ENCODE results near the gene LUC7L2. TPM values are rescaled to one million over a fixed set of nuclear protein-coding genes. Genes with fewer than 3 reads are reported as not detected.

Gene LUC7L2
- total and polyA plus RNA-seq, 9 of the 15 experiments (the other 6 are each of a cell fraction or from before 2014, with no cell fraction given): 56.1 to 207 (median 141) TPM

DNA sequence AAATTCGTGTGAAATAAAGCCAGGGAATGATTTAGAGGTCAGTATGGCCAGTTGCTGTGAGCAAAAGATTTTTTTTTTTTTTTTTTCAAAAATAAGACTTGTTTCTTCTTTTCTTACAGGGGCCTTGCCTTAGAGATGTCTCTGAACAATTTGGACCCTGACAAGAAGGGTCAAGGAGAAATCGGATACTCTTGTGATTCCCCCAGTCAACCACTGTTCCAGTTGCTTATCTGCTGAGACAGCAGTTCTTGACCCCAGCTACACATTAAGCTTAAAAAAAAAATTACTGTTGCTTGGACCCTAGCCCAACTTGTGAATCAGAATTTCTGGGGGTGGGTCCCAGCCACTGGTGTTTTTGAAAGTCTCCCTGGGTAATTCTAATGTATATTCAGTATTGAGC, 30.6 kb upstream of the LUC7L2 start (continued):
- TF ChIP-seq, protein P1, sequence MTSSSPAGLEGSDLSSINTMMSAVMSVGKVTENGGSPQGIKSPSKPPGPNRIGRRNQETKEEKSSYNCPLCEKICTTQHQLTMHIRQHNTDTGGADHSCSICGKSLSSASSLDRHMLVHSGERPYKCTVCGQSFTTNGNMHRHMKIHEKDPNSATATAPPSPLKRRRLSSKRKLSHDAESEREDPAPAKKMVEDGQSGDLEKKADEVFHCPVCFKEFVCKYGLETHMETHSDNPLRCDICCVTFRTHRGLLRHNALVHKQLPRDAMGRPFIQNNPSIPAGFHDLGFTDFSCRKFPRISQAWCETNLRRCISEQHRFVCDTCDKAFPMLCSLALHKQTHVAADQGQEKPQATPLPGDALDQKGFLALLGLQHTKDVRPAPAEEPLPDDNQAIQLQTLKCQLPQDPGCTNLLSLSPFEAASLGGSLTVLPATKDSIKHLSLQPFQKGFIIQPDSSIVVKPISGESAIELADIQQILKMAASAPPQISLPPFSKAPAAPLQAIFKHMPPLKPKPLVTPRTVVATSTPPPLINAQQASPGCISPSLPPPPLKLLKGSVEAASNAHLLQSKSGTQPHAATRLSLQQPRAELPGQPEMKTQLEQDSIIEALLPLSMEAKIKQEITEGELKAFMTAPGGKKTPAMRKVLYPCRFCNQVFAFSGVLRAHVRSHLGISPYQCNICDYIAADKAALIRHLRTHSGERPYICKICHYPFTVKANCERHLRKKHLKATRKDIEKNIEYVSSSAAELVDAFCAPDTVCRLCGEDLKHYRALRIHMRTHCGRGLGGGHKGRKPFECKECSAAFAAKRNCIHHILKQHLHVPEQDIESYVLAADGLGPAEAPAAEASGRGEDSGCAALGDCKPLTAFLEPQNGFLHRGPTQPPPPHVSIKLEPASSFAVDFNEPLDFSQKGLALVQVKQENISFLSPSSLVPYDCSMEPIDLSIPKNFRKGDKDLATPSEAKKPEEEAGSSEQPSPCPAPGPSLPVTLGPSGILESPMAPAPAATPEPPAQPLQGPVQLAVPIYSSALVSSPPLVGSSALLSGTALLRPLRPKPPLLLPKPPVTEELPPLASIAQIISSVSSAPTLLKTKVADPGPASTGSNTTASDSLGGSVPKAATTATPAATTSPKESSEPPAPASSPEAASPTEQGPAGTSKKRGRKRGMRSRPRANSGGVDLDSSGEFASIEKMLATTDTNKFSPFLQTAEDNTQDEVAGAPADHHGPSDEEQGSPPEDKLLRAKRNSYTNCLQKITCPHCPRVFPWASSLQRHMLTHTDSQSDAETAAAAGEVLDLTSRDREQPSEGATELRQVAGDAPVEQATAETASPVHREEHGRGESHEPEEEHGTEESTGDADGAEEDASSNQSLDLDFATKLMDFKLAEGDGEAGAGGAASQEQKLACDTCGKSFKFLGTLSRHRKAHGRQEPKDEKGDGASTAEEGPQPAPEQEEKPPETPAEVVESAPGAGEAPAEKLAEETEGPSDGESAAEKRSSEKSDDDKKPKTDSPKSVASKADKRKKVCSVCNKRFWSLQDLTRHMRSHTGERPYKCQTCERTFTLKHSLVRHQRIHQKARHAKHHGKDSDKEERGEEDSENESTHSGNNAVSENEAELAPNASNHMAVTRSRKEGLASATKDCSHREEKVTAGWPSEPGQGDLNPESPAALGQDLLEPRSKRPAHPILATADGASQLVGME (CRISPR knock-in tag; IDR thresholded peaks at IDR 0.05): no peak
- 0 out of 2 replicates have a peak, but pooled peaks have one; percentile 3 for TF ChIP-seq FOSL1 (tag; conservative IDR thresholded peaks at IDR 0.05)
- TF ChIP-seq BDP1 (IDR thresholded peaks at IDR 0.05; ENCODE audit: insufficient read depth, insufficient read length): no peak

DNA sequence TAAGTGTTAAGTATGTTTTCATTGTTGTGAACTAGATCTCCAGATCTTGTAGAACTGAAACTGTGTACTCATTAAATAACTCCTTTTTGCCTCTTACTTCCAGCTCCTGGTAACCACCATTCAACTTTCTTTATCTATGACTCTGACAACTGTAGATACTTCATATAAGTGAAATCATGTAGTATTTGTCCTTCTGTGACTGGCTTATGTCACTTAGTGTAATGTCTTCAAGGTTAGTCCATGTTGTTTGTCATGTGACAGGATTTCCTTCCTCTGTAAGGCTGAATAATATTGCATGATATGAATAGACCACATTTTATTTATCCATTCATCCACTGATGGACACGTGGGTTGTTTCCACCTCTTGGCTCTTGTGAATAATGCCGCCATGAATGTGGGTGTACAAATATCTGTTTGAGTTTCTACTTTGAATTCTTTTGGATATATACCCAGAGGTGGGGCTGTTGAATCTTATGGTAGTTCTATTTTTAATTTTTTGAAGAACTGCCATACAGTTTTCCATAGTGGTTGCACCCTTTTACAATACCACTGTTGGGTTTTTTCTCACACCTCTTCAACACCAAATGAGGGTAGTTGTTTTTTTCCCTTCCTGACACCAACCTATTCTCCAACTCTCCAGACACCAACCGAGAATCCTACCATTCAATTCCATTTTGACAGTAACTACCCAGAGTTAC, 29.2 kb upstream of the LUC7L2 start:
- H3K4me3 ChIP-seq: no peak overlapping the region
- FAIRE-seq (peak; percentile 15), ATAC-seq (peak; percentile 18; the same call in 2 of the 3 replicates), DNase-seq (ENCODE audit: extremely low read depth in 1 of 4, low spot score in 3 of 4) (no peak)
- no peaks in the 10 kb centered on the region; a peak in 1 of 5 replicates for H3K27me3 ChIP-seq (ENCODE audit: control insufficient read depth in 2 of 2, insufficient read depth in 2 of 2, low read length in 2 of 2)
- no peaks in the 10 kb centered on the region for H3K36me3 ChIP-seq (ENCODE audit: control insufficient read depth, insufficient read depth, low read length)
- POLR2A ChIA-PET: interaction anchor here (1.0 kb wide), 1 partner anchor 8 kb away, joined by 7 read pairs; no protein-coding TSS in a partner anchor
- no peaks in the 10 kb centered on the region for H3K79me2 ChIP-seq (ENCODE audit: control insufficient read depth, insufficient read depth, low read length)
- H3K9me1 ChIP-seq (ENCODE audit: control insufficient read depth, insufficient read depth, low read length): no peaks in the 10 kb centered on the region
- no peak overlapping the region for H3K4me2 ChIP-seq (ENCODE audit: insufficient read depth, low read length)
- H4K20me1 ChIP-seq (replicated peaks; ENCODE audit: control insufficient read depth, insufficient read depth, low read length): no peaks in the 10 kb centered on the region
- H3K9me3 ChIP-seq (replicated peaks; ENCODE audit: control insufficient read depth, insufficient read depth, low read depth, low read length): no peaks in the 10 kb centered on the region
- peaks cover 0 to 9% of the 10 kb centered on the region in 2 experiments; a peak in 4 of 5 replicates for H3K4me1 ChIP-seq (replicated peaks in 1 of 2; ENCODE audit: control insufficient read depth in 2 of 2, insufficient read depth in 2 of 2, low read length in 2 of 2)
- no peak overlapping the region for H3K9ac ChIP-seq (ENCODE audit: insufficient read depth in 1 of 2, low read depth in 2 of 2, low read length in 2 of 2)
- WGBS (ENCODE audit: insufficient coverage, low coverage, missing lambda C conversion rate): 36% methylated on average over 3 of the region's 3 CpGs
- BruUV-seq (replicated peaks): no TSS peak
- in situ Hi-C loops (cut with MboI) (no loop called here), intact Hi-C loops (cut with micrococcal nuclease) (no loop called here)
- no peak overlapping the region for H3K27ac ChIP-seq (ENCODE audit: extremely low read depth, low read depth, low read length)
- peak overlapping the region; percentile 16 for H2AFZ ChIP-seq (ENCODE audit: low read depth, low read length)
- CTCF ChIA-PET (ENCODE audit: low intra/inter-chr PET ratio): no interaction called here
- peak; percentile 90 for TF ChIP-seq ZNF589 (CRISPR knock-in tag; IDR thresholded peaks at IDR 0.05; ENCODE audit: low read depth)
- TF ChIP-seq, protein P2, sequence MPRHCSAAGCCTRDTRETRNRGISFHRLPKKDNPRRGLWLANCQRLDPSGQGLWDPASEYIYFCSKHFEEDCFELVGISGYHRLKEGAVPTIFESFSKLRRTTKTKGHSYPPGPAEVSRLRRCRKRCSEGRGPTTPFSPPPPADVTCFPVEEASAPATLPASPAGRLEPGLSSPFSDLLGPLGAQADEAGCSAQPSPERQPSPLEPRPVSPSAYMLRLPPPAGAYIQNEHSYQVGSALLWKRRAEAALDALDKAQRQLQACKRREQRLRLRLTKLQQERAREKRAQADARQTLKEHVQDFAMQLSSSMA (CRISPR knock-in tag; IDR thresholded peaks at IDR 0.05): no peak
- no peak for TF ChIP-seq NONO (IDR thresholded peaks at IDR 0.05; ENCODE audit: low read depth in 2 of 2, low read length in 1 of 2)
- TF ChIP-seq ZNF699 (CRISPR knock-in tag; IDR thresholded peaks at IDR 0.05; ENCODE audit: insufficient replicate concordance): no peak
- TF ChIP-seq, protein P3, sequence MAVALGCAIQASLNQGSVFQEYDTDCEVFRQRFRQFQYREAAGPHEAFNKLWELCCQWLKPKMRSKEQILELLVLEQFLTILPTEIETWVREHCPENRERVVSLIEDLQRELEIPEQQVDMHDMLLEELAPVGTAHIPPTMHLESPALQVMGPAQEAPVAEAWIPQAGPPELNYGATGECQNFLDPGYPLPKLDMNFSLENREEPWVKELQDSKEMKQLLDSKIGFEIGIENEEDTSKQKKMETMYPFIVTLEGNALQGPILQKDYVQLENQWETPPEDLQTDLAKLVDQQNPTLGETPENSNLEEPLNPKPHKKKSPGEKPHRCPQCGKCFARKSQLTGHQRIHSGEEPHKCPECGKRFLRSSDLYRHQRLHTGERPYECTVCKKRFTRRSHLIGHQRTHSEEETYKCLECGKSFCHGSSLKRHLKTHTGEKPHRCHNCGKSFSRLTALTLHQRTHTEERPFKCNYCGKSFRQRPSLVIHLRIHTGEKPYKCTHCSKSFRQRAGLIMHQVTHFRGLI (CRISPR knock-in tag; IDR thresholded peaks at IDR 0.05): 0 out of 2 replicates have a peak, but pooled peaks have one; percentile 40
- TF ChIP-seq NR2C2 (CRISPR knock-in tag; IDR thresholded peaks at IDR 0.05): no peak
- TF ChIP-seq NR2C2 (tag; IDR thresholded peaks at IDR 0.05): peak; percentile 27; the same call in 1 of the 2 replicates
- TF ChIP-seq SREBF1 (IDR thresholded peaks at IDR 0.05; ENCODE audit: borderline replicate concordance, low read depth, low read length): no peak
- no peak for TF ChIP-seq RCOR1 (IDR thresholded peaks at IDR 0.05; ENCODE audit: borderline replicate concordance in 1 of 2, low read depth in 2 of 2, low read length in 2 of 2)
